HepG2 (cell line): ENCODE data around the gene KMT2B. TPM values are rescaled to one million over a fixed set of nuclear protein-coding genes. Genes with fewer than 3 reads are reported as not detected.

Experiments
- ATAC-seq: fragments of 200-7000 bp; cut with Tn5 transposase; 3 replicates; pipeline ENCODE4 v1.9.1; 2020; ENCODE audit warnings: mild to moderate bottlenecking, moderate library complexity
- BruUV-seq: library from RNA; stranded (reverse); fragments of 400-500 nt; replicated peaks from 2 replicates; lab custom pipeline; 2021; lab: Mats Ljungman, UMichigan
- CTCF ChIA-PET: fragments of 300-600 bp; formaldehyde crosslinking; extraction: SDS; loops from one replicate; lab custom pipeline; 2021; ENCODE audit warnings: low total read pairs, inconsistent platforms, low intra/inter-chr PET ratio; lab: Yijun Ruan, JAX
- POLR2A ChIA-PET: fragments of 350-600 bp; sonication (Branson Sonifier 250); formaldehyde crosslinking; loops from one replicate; lab custom pipeline; 2020; ENCODE audit warnings: antibody characterized with exemption, inconsistent platforms; lab: Yijun Ruan, JAX
- DNase-seq: peaks from one replicate; pipeline ENCODE4 v3.0.0-alpha.2; 2015; ENCODE audit warnings: low spot score
- FAIRE-seq: peaks from 3 replicates; lab custom pipeline; 2011; peaks lifted over from hg19 to GRCh38; lab: Jason Lieb, UNC
- H2AFZ ChIP-seq: one replicate; pipeline ENCODE4 v1.6.1; 2011; ENCODE audit warnings: low read length, inconsistent platforms
- H3K27ac ChIP-seq: fragments of 300-600 bp; 3 replicates; pipeline ENCODE4 v1.8.0; 2011; ENCODE audit warnings: mixed run types, mild to moderate bottlenecking, mixed read lengths, low read length, inconsistent platforms; ENCODE audit not compliant: insufficient read depth; ENCODE audit errors: extremely low read length
- H3K27me3 ChIP-seq, 2 experiments: fragments of 200-600 bp in 1 of 2; 2 replicates in 1 of 2; 3 replicates in 1 of 2; pipeline versions ENCODE4 v1.6.0 to v1.8.0; 2011; ENCODE audit warnings: low read length in 2 of 2, mild to moderate bottlenecking in 2 of 2, moderate library complexity in 2 of 2, inconsistent platforms in 1 of 2; ENCODE audit not compliant: insufficient read depth in 2 of 2, control insufficient read depth in 1 of 2
- H3K36me3 ChIP-seq, 2 experiments: fragments of 200-600 bp in 1 of 2; replicated peaks in 1 of 2; 2 replicates in 1 of 2; 3 replicates in 1 of 2; pipeline versions ENCODE4 v1.5.1 to v1.8.0; 2011; ENCODE audit warnings: low read length in 2 of 2, inconsistent platforms in 1 of 2; ENCODE audit not compliant: insufficient read depth in 2 of 2, control insufficient read depth in 1 of 2
- H3K4me1 ChIP-seq: 2 replicates; pipeline ENCODE4 v1.5.1; 2012; ENCODE audit warnings: low read length, inconsistent platforms; ENCODE audit not compliant: insufficient read depth
- H3K4me2 ChIP-seq: 2 replicates; pipeline ENCODE4 v1.6.0; 2011; ENCODE audit warnings: low read depth, low read length, inconsistent platforms
- H3K4me3 ChIP-seq, 3 experiments: fragments of 200-600 bp in 1 of 3; sonication (generic), shearing (Covaris generic) in 1 of 3; replicated peaks in 1 of 3; 2 replicates each; pipeline ENCODE4 v1.5.1; 2011 to 2016; ENCODE audit warnings: low read length in 3 of 3, inconsistent platforms in 2 of 3, low read depth in 2 of 3, mild to moderate bottlenecking in 2 of 3, control low read depth in 1 of 3, mixed read lengths in 1 of 3; ENCODE audit not compliant: insufficient read depth in 1 of 3
- H3K79me2 ChIP-seq: one replicate; pipeline ENCODE4 v1.6.1; 2011; ENCODE audit warnings: low read length, inconsistent platforms; ENCODE audit not compliant: insufficient read depth
- H3K9ac ChIP-seq: 2 replicates; pipeline ENCODE4 v1.6.0; 2011; ENCODE audit warnings: mild to moderate bottlenecking, low read depth, low read length, inconsistent platforms; ENCODE audit not compliant: insufficient read depth
- H3K9me3 ChIP-seq: 2 replicates; pipeline ENCODE4 v1.5.1; 2012; ENCODE audit warnings: mild to moderate bottlenecking, low read length
- H4K20me1 ChIP-seq: 2 replicates; pipeline ENCODE4 v1.6.0; 2011; ENCODE audit warnings: inconsistent platforms, mild to moderate bottlenecking, low read length, moderate library complexity; ENCODE audit not compliant: insufficient read depth
- BCL6 ChIP-seq: IDR thresholded peaks from 2 replicates; pipeline ENCODE4 v1.6.1; 2016; ENCODE audit warnings: missing genetic modification reagents, missing compliant biosample characterization
- BORCS8-MEF2B ChIP-seq: sonication (generic); formaldehyde crosslinking; IDR thresholded peaks from 2 replicates; pipeline ENCODE4 v1.8.0; 2022; ENCODE audit warnings: mild to moderate bottlenecking, missing genetic modification reagents
- KLF9 ChIP-seq: IDR thresholded peaks from 2 replicates; pipeline ENCODE4 v1.6.1; 2016; ENCODE audit warnings: low read depth
- MIER3 ChIP-seq: IDR thresholded peaks from 2 replicates; pipeline ENCODE4 v1.6.1; 2016; ENCODE audit warnings: missing compliant biosample characterization, borderline replicate concordance
- NFIB ChIP-seq: sonication (generic); formaldehyde crosslinking; IDR thresholded peaks from 2 replicates; pipeline ENCODE4 v1.9.0; 2021; ENCODE audit warnings: missing genetic modification reagents, mild to moderate bottlenecking, borderline replicate concordance
- NFIC ChIP-seq: IDR thresholded peaks from 2 replicates; pipeline ENCODE4 v1.6.1; 2012; ENCODE audit warnings: mild to moderate bottlenecking, low read length, inconsistent platforms
- RORA ChIP-seq: sonication (generic); formaldehyde crosslinking; IDR thresholded peaks from 2 replicates; pipeline ENCODE4 v1.5.0; 2020; ENCODE audit warnings: mild to moderate bottlenecking, missing genetic modification reagents, moderate library complexity
- ZC3H4 ChIP-seq: sonication (generic); formaldehyde crosslinking; IDR thresholded peaks from 2 replicates; pipeline ENCODE4 v1.4.0; 2020; ENCODE audit warnings: missing genetic modification reagents, borderline replicate concordance
- ZMYM2 ChIP-seq: sonication (generic); formaldehyde crosslinking; IDR thresholded peaks from 2 replicates; pipeline ENCODE4 v1.8.0; 2022; ENCODE audit warnings: mild to moderate bottlenecking, missing genetic modification reagents
- ZNF432 ChIP-seq: sonication (generic); formaldehyde crosslinking; IDR thresholded peaks from 2 replicates; pipeline ENCODE4 v1.5.0; 2020; ENCODE audit warnings: missing genetic modification reagents, mild to moderate bottlenecking, borderline replicate concordance
- ZNF556 ChIP-seq: sonication (generic); formaldehyde crosslinking; IDR thresholded peaks from 2 replicates; pipeline ENCODE4 v1.4.0; 2020; ENCODE audit warnings: mild to moderate bottlenecking, missing genetic modification reagents, borderline replicate concordance
- ZNF672 ChIP-seq: sonication (generic); formaldehyde crosslinking; IDR thresholded peaks from 2 replicates; pipeline ENCODE4 v1.8.1; 2022; ENCODE audit warnings: missing genetic modification reagents
- ZNF678 ChIP-seq: sonication (generic); formaldehyde crosslinking; IDR thresholded peaks from 2 replicates; pipeline ENCODE4 v1.4.0; 2020; ENCODE audit warnings: mild to moderate bottlenecking, missing genetic modification reagents
- ZNF713 ChIP-seq: sonication (generic); formaldehyde crosslinking; IDR thresholded peaks from 2 replicates; pipeline ENCODE4 v1.4.0; 2020; ENCODE audit warnings: mild to moderate bottlenecking, missing genetic modification reagents
- ZNF780A ChIP-seq: sonication (generic); formaldehyde crosslinking; IDR thresholded peaks from 2 replicates; pipeline ENCODE4 v1.8.0; 2022; ENCODE audit warnings: mild to moderate bottlenecking, missing genetic modification reagents, moderate library complexity
- ZNF83 ChIP-seq: sonication (generic); formaldehyde crosslinking; IDR thresholded peaks from 2 replicates; pipeline ENCODE4 v1.4.0; 2020; ENCODE audit warnings: missing genetic modification reagents, mild to moderate bottlenecking, borderline replicate concordance
- WGBS: methylation state at CpG from one replicate; pipeline ENCODE4 v1.1.6; 2017; ENCODE audit warnings: low lambda C conversion rate; 5-methylcytosine and 5-hydroxymethylcytosine counted together
- in situ Hi-C: cut with HindIII; loops from 2 replicates; pipeline ENCODE4 v1.10.0; 2017; ENCODE audit warnings: low pct_unique_long_range_greater_than_20kb; ENCODE audit not compliant: extremely low pct_ligation_motif_present
- intact Hi-C: fragments of 100-400 bp; cut with micrococcal nuclease; formaldehyde crosslinking; loops from one replicate; pipeline ENCODE4 v1.10.0; 2022; ENCODE audit not compliant: unreplicated experiment
- polyA plus RNA-seq, 8 experiments: library from polyadenylated mRNA; depleted of rRNA in 3 of 8; stranded (reverse) in 7 of 8; unstranded in 1 of 8; fragments of >200 nt; fragmentation: Illumina TruSeq in 4 of 8; extraction: Trizol in 4 of 8; gene quantifications; 2 replicates each; pipeline versions ENCODE4 v1.2.1 to v1.2.3, GENCODE V29; 2011 to 2016; ENCODE audit warnings: low read depth in 4 of 8, missing spikeins in 1 of 8, mixed read lengths in 1 of 8; ENCODE audit not compliant: insufficient read depth in 1 of 8
- total RNA-seq, 5 experiments: library from RNA; depleted of rRNA; stranded (reverse); fragments of >200 nt; fragmentation: Illumina TruSeq; extraction: Trizol; gene quantifications; 2 replicates each; pipeline ENCODE4 v1.2.3, GENCODE V29; 2016; ENCODE audit warnings: low read depth in 1 of 5
- TF ChIP-seq, protein P1 (sequence below): IDR thresholded peaks from 2 replicates; pipeline ENCODE4 v1.6.1; 2016; ENCODE audit warnings: control low read depth
- TF ChIP-seq, protein P2 (sequence below): sonication (generic); formaldehyde crosslinking; IDR thresholded peaks from 2 replicates; pipeline ENCODE4 v1.4.0; 2020; ENCODE audit warnings: missing genetic modification reagents
- TF ChIP-seq, protein P3 (sequence below), 2 experiments: sonication (generic) in 1 of 2; formaldehyde crosslinking in 1 of 2; IDR thresholded peaks; 2 replicates each; pipeline versions ENCODE4 v1.4.0 to v1.6.1; 2018 to 2020; ENCODE audit warnings: missing genetic modification reagents in 2 of 2, borderline replicate concordance in 1 of 2, low read depth in 1 of 2, mild to moderate bottlenecking in 1 of 2, missing biosample characterization in 1 of 2
- TF ChIP-seq, protein P4 (sequence below): IDR thresholded peaks from 2 replicates; pipeline ENCODE4 v1.6.1; 2012; ENCODE audit warnings: low read depth, low read length, improper control_type of control experiment

Gene KMT2B
- total and polyA plus RNA-seq, 2 of the 13 experiments (the other 11 are each of a cell fraction or from before 2014, with no cell fraction given) = 6.2 to 16.9 TPM

DNA sequence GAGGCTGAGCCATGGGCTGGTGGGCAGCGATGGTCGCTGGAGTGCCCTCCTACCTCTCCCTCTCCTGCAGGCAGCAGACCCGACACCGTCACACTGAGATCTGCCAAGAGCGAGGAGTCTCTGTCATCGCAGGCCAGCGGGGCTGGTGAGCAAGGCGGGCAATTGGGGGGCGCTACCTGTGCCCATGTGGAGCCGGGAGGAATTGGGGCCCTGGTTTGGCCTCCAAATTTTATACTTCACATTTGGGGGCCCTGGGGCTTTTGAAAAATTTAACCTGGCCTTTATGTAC, 67.5 kb downstream of the KMT2B start:
- no peak for FAIRE-seq
- CTCF ChIA-PET = no interaction called here
- H3K4me1 ChIP-seq = peaks cover 28% of the 10 kb centered on the region
- H4K20me1 ChIP-seq = no peaks in the 10 kb centered on the region
- DNase-seq = no peak
- no peak overlapping the region for H3K4me3 ChIP-seq
- intact Hi-C loops = no loop called here
- H3K27ac ChIP-seq = no peak overlapping the region
- TF ChIP-seq, protein P1, sequence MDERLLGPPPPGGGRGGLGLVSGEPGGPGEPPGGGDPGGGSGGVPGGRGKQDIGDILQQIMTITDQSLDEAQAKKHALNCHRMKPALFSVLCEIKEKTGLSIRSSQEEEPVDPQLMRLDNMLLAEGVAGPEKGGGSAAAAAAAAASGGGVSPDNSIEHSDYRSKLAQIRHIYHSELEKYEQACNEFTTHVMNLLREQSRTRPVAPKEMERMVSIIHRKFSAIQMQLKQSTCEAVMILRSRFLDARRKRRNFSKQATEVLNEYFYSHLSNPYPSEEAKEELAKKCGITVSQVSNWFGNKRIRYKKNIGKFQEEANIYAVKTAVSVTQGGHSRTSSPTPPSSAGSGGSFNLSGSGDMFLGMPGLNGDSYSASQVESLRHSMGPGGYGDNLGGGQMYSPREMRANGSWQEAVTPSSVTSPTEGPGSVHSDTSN (CRISPR knock-in tag) = no peak
- TF ChIP-seq ZMYM2 (CRISPR knock-in tag) = no peak
- TF ChIP-seq, protein P2, sequence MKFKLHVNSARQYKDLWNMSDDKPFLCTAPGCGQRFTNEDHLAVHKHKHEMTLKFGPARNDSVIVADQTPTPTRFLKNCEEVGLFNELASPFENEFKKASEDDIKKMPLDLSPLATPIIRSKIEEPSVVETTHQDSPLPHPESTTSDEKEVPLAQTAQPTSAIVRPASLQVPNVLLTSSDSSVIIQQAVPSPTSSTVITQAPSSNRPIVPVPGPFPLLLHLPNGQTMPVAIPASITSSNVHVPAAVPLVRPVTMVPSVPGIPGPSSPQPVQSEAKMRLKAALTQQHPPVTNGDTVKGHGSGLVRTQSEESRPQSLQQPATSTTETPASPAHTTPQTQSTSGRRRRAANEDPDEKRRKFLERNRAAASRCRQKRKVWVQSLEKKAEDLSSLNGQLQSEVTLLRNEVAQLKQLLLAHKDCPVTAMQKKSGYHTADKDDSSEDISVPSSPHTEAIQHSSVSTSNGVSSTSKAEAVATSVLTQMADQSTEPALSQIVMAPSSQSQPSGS (CRISPR knock-in tag) = no peak
- TF ChIP-seq NFIB (CRISPR knock-in tag) = no peak
- TF ChIP-seq ZNF713 (CRISPR knock-in tag) = no peak
- no peak for TF ChIP-seq ZNF678 (CRISPR knock-in tag)
- TF ChIP-seq, protein P3, sequence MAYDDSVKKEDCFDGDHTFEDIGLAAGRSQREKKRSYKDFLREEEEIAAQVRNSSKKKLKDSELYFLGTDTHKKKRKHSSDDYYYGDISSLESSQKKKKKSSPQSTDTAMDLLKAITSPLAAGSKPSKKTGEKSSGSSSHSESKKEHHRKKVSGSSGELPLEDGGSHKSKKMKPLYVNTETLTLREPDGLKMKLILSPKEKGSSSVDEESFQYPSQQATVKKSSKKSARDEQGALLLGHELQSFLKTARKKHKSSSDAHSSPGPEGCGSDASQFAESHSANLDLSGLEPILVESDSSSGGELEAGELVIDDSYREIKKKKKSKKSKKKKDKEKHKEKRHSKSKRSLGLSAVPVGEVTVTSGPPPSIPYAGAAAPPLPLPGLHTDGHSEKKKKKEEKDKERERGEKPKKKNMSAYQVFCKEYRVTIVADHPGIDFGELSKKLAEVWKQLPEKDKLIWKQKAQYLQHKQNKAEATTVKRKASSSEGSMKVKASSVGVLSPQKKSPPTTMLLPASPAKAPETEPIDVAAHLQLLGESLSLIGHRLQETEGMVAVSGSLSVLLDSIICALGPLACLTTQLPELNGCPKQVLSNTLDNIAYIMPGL (CRISPR knock-in tag; IDR thresholded peaks at IDR 0.05; ENCODE audit: borderline replicate concordance in 1 of 2, low read depth in 1 of 2) = no peak
- no peak for TF ChIP-seq RORA (CRISPR knock-in tag)
- no peak for TF ChIP-seq ZNF432 (CRISPR knock-in tag)
- no peak for TF ChIP-seq ZC3H4 (CRISPR knock-in tag)
- TF ChIP-seq MIER3 (CRISPR knock-in tag) = no peak
- no peak for TF ChIP-seq ZNF780A (CRISPR knock-in tag)
- TF ChIP-seq, protein P4, sequence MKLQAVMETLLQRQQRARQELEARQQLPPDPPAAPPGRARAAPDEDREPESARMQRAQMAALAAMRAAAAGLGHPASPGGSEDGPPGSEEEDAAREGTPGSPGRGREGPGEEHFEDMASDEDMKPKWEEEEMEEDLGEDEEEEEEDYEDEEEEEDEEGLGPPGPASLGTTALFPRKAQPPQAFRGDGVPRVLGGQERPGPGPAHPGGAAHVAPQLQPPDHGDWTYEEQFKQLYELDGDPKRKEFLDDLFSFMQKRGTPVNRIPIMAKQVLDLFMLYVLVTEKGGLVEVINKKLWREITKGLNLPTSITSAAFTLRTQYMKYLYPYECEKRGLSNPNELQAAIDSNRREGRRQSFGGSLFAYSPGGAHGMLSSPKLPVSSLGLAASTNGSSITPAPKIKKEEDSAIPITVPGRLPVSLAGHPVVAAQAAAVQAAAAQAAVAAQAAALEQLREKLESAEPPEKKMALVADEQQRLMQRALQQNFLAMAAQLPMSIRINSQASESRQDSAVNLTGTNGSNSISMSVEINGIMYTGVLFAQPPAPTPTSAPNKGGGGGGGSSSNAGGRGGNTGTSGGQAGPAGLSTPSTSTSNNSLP = no peak
- no peak for TF ChIP-seq KLF9
- no peak for TF ChIP-seq BORCS8-MEF2B
- no peak for TF ChIP-seq ZNF556 (CRISPR knock-in tag)
- TF ChIP-seq BCL6 = no peak
- no peak for TF ChIP-seq ZNF672 (CRISPR knock-in tag)
- TF ChIP-seq ZNF83 (CRISPR knock-in tag) = no peak
- no peak for TF ChIP-seq NFIC
- no peak overlapping the region for H3K4me2 ChIP-seq
- H3K27me3 ChIP-seq = no peaks in the 10 kb centered on the region
- no peak overlapping the region for H3K9ac ChIP-seq
- peaks cover 0 to 2% of the 10 kb centered on the region in 2 experiments; a peak in 2 of 5 replicates for H3K36me3 ChIP-seq
- POLR2A ChIA-PET = no interaction called here
- no peaks in the 10 kb centered on the region for H3K9me3 ChIP-seq
- no peaks in the 10 kb centered on the region for H3K79me2 ChIP-seq
- no peak for ATAC-seq
- BruUV-seq = no TSS peak
- 100% methylated on average over 1 of the region's 10 CpGs for WGBS
- in situ Hi-C loops = no loop called here
- H2AFZ ChIP-seq = no peak overlapping the region
